GM23338 (cell line): Measurements from ENCODE around the gene KRTAP9-6. TPM values are rescaled to one million over a fixed set of nuclear protein-coding genes. Genes with fewer than 3 reads are reported as not detected.

Experiments used
- ATAC-seq: fragments of 200-7000 bp; cut with Tn5 transposase; 3 replicates; pipeline ENCODE4 v1.9.1; 2020
- DNase-seq: peaks from one replicate; pipeline ENCODE4 v3.0.0-alpha.2; 2015; ENCODE audit warnings: low spot score
- H2AFZ ChIP-seq: fragments of 200-600 bp; sonication (generic); 2 replicates; pipeline ENCODE4 v1.8.0; 2016; ENCODE audit warnings: antibody characterized with exemption, mild to moderate bottlenecking, moderate library complexity
- H3F3A ChIP-seq: fragments of 200-600 bp; sonication (generic); replicated peaks from 2 replicates; pipeline ENCODE4 v1.8.0; 2017; ENCODE audit warnings: antibody characterized with exemption, mixed run types, low read depth
- H3K27ac ChIP-seq: fragments of 200-600 bp; sonication (generic); 2 replicates; pipeline ENCODE4 v1.6.1; 2016; ENCODE audit warnings: low read depth
- H3K27me3 ChIP-seq: fragments of 200-600 bp; sonication (generic); 2 replicates; pipeline ENCODE4 v1.8.0; 2016; ENCODE audit warnings: mild to moderate bottlenecking, mixed run types, moderate library complexity; ENCODE audit not compliant: insufficient read depth
- H3K36me3 ChIP-seq: fragments of 200-600 bp; sonication (generic); 2 replicates; pipeline ENCODE4 v1.8.0; 2016; ENCODE audit warnings: mild to moderate bottlenecking; ENCODE audit not compliant: insufficient read depth
- H3K4me1 ChIP-seq: fragments of 200-600 bp; sonication (generic); 2 replicates; pipeline ENCODE4 v1.8.0; 2016; ENCODE audit warnings: mild to moderate bottlenecking, moderate library complexity; ENCODE audit not compliant: insufficient read depth
- H3K4me2 ChIP-seq: fragments of 200-600 bp; sonication (generic); 2 replicates; pipeline ENCODE4 v1.7.1; 2017; ENCODE audit warnings: mixed run types
- H3K4me3 ChIP-seq: fragments of 200-600 bp; sonication (generic); 2 replicates; pipeline ENCODE4 v1.6.1; 2016; ENCODE audit warnings: mixed run types
- H3K79me2 ChIP-seq: fragments of 200-600 bp; sonication (generic); replicated peaks from 2 replicates; pipeline ENCODE4 v1.8.0; 2017; ENCODE audit warnings: mild to moderate bottlenecking; ENCODE audit not compliant: insufficient read depth
- H3K9me2 ChIP-seq: fragments of 200-600 bp; sonication (generic); 2 replicates; pipeline ENCODE4 v1.8.0; 2017; ENCODE audit not compliant: insufficient read depth
- H4K20me1 ChIP-seq: fragments of 200-600 bp; sonication (generic); replicated peaks from 2 replicates; pipeline ENCODE4 v1.8.0; 2017; ENCODE audit warnings: mild to moderate bottlenecking; ENCODE audit not compliant: insufficient read depth
- H3K27ac Mint-ChIP-seq: 2 replicates; pipeline ENCODE4 v1.8.0; 2020; ENCODE audit warnings: inconsistent platforms, mild to moderate bottlenecking, moderate library complexity, mixed read lengths
- H3K27me3 Mint-ChIP-seq: 3 replicates; pipeline ENCODE4 v1.8.0; 2022; ENCODE audit warnings: low read depth, mild to moderate bottlenecking, moderate library complexity, mixed read lengths, inconsistent platforms; ENCODE audit not compliant: insufficient read depth, poor library complexity
- H3K36me3 Mint-ChIP-seq: 3 replicates; pipeline ENCODE4 v1.8.0; 2021; ENCODE audit warnings: low read depth, mild to moderate bottlenecking, inconsistent platforms, moderate library complexity, mixed read lengths
- H3K4me1 Mint-ChIP-seq: 3 replicates; pipeline ENCODE4 v1.8.0; 2020; ENCODE audit warnings: mild to moderate bottlenecking, inconsistent platforms, mixed read lengths
- H3K4me3 Mint-ChIP-seq: 3 replicates; pipeline ENCODE4 v1.8.0; 2021; ENCODE audit warnings: moderate library complexity, mild to moderate bottlenecking, inconsistent platforms, mixed read lengths
- H3K9me3 Mint-ChIP-seq: 3 replicates; pipeline ENCODE4 v1.8.0; 2020; ENCODE audit warnings: moderate library complexity, mild to moderate bottlenecking, inconsistent platforms, mixed read lengths
- CREB1 ChIP-seq: fragments of 250-450 bp; sonication (Bioruptor Pico); IDR thresholded peaks from 2 replicates; pipeline ENCODE4 v1.5.0; 2020; ENCODE audit warnings: low read depth, mild to moderate bottlenecking, moderate library complexity
- ETS1 ChIP-seq: IDR thresholded peaks from 2 replicates; pipeline ENCODE4 v1.6.1; 2016; ENCODE audit warnings: antibody characterized with exemption
- EZH2 ChIP-seq: fragments of 200-600 bp; sonication (generic); IDR thresholded peaks from one replicate; pipeline ENCODE4 v1.8.0; 2017; ENCODE audit warnings: antibody characterized with exemption, mild to moderate bottlenecking, low read depth; ENCODE audit not compliant: unreplicated experiment
- JUNB ChIP-seq: IDR thresholded peaks from one replicate; pipeline ENCODE4 v1.6.1; 2016; ENCODE audit warnings: antibody characterized with exemption; ENCODE audit not compliant: unreplicated experiment
- NANOG ChIP-seq: IDR thresholded peaks from 2 replicates; pipeline ENCODE4 v1.6.1; 2016; ENCODE audit warnings: antibody characterized with exemption, borderline replicate concordance
- POLR2AphosphoS5 ChIP-seq: IDR thresholded peaks from 2 replicates; pipeline ENCODE4 v1.6.1; 2016; ENCODE audit warnings: antibody characterized with exemption, low read depth
- REST ChIP-seq: IDR thresholded peaks from one replicate; pipeline ENCODE4 v1.6.1; 2018; ENCODE audit warnings: antibody characterized with exemption; ENCODE audit not compliant: unreplicated experiment
- STAT1 ChIP-seq: IDR thresholded peaks from one replicate; pipeline ENCODE4 v1.6.1; 2016; ENCODE audit warnings: antibody characterized with exemption; ENCODE audit not compliant: unreplicated experiment
- ZNF114 ChIP-seq: fragments of 250-450 bp; sonication (Bioruptor Pico); IDR thresholded peaks from 2 replicates; pipeline ENCODE4 v1.5.0; 2020; ENCODE audit warnings: mild to moderate bottlenecking, moderate library complexity
- ZNF462 ChIP-seq: fragments of 250-450 bp; sonication (Bioruptor Pico); IDR thresholded peaks from 2 replicates; pipeline ENCODE4 v1.5.0; 2020; ENCODE audit warnings: mild to moderate bottlenecking, moderate library complexity
- polyA plus RNA-seq: library from polyadenylated mRNA; unstranded; fragments of >200 nt; fragmentation: Nextera tagmentation; extraction: Ambion mirVana; gene quantifications from 2 replicates; pipeline ENCODE4 v1.2.1, GENCODE V29; 2016
- total RNA-seq: library from RNA; depleted of rRNA; stranded (reverse); fragments of >200 nt; shearing (Covaris generic); gene quantifications from 2 replicates; pipeline ENCODE4 v1.2.3, GENCODE V29; 2014

KRTAP9-6 gene
- total and polyA plus RNA-seq, 2 experiments from 2014 or later, result not detected

- Histone ChIP-seq H3K9me2 (no peaks in the 10 kb centered on the region; the same call in 1 of the 2 replicates), H3K79me2 (no peaks in the 10 kb centered on the region), H3K27ac (no peak overlapping the region), H3K36me3 (no peaks in the 10 kb centered on the region), H3K4me2 (no peak overlapping the region), H4K20me1 (no peaks in the 10 kb centered on the region), H3K27me3 (no peaks in the 10 kb centered on the region), H3F3A (no peaks in the 10 kb centered on the region), H2AFZ (no peak overlapping the region), H3K4me3 (no peak overlapping the region), H3K4me1 (no peaks in the 10 kb centered on the region)
- DNase-seq (no peak), ATAC-seq (no peak)
- no peaks in the 10 kb centered on the region for H3K4me1 Mint-ChIP-seq
- peaks cover 4% of the 10 kb centered on the region for H3K27me3 Mint-ChIP-seq
- no peaks in the 10 kb centered on the region for H3K36me3 Mint-ChIP-seq
- no peak overlapping the region for H3K4me3 Mint-ChIP-seq
- TF ChIP-seq ETS1 (no peak), JUNB (no peak), REST (no peak), ZNF114 (CRISPR knock-in tag) (no peak), EZH2 (no peak), ZNF462 (no peak), STAT1 (no peak), POLR2AphosphoS5 (no peak), NANOG (no peak), CREB1 (no peak)
- H3K9me3 Mint-ChIP-seq, result no peaks in the 10 kb centered on the region; the same call in 2 of the 3 replicates
- H3K27ac Mint-ChIP-seq, result no peak overlapping the region
Measured at GRCh38 chr17:41264599-41264998, 579 bp upstream of the KRTAP9-6 start.
